ENCODE data around the gene IRF4. TPM values are rescaled to one million over a fixed set of nuclear protein-coding genes. Genes with fewer than 3 reads are reported as not detected.
A peak's percentile ranks its signal among the peaks of the same experiment; 100 is the strongest.

The IRF4 gene
- polyA plus RNA-seq, 1 experiment = not detected

- H3K4me3 ChIP-seq (ENCODE audit: low read depth, low read length) = no peak overlapping the region
- no peak for TF ChIP-seq CTCF (IDR thresholded peaks at IDR 0.05; ENCODE audit: low read depth, low read length)
Observed at GRCh38 chr6:392441-393390, 1.2 kb downstream of the IRF4 start.

GRCh38 chr6:393391-394221 is 2.1 kb downstream of the IRF4 start:
- Histone ChIP-seq H3K27me3 (ENCODE audit: control insufficient read depth, insufficient read depth, low read length) (peaks cover 67% of the 10 kb centered on the region), H3K9me3 (ENCODE audit: control insufficient read depth, insufficient read depth, low read length) (no peaks in the 10 kb centered on the region; the same call in 1 of the 2 replicates), H3K27ac (ENCODE audit: low read depth, low read length) (no peak overlapping the region), H3K4me3 (ENCODE audit: low read depth, low read length) (0 out of 2 replicates have a peak overlapping the region, but pooled peaks have one; percentile 10)
- CTCF ChIA-PET = no interaction called here
- POLR2A ChIA-PET = no interaction called here
- TF ChIP-seq CTCF (IDR thresholded peaks at IDR 0.05; ENCODE audit: low read depth, low read length) = no peak
- DNase-seq (ENCODE audit: low read depth, low spot score) = no peak

More at GRCh38 chr6:392441-393390, 1.2 kb downstream of the IRF4 start:
- Histone ChIP-seq H3K27ac (ENCODE audit: low read depth, low read length) (no peak overlapping the region), H3K27me3 (ENCODE audit: control insufficient read depth, insufficient read depth, low read length) (peaks cover 66% of the 10 kb centered on the region), H3K9me3 (ENCODE audit: control insufficient read depth, insufficient read depth, low read length) (no peaks in the 10 kb centered on the region; the same call in 1 of the 2 replicates)
- CTCF ChIA-PET = no interaction called here
- no peak for DNase-seq (ENCODE audit: low read depth, low spot score)
- POLR2A ChIA-PET = no interaction called here

GRCh38 chr6:394641-395289 is 3.2 kb downstream of the IRF4 start:
- POLR2A ChIA-PET = no interaction called here
- no peak for TF ChIP-seq CTCF (IDR thresholded peaks at IDR 0.05; ENCODE audit: low read depth, low read length)
- peaks cover 70% of the 10 kb centered on the region for H3K27me3 ChIP-seq (ENCODE audit: control insufficient read depth, insufficient read depth, low read length)
- H3K9me3 ChIP-seq (ENCODE audit: control insufficient read depth, insufficient read depth, low read length) = no peaks in the 10 kb centered on the region; the same call in 1 of the 2 replicates
- CTCF ChIA-PET = no interaction called here
- no peak for DNase-seq (ENCODE audit: low read depth, low spot score)
- no peak overlapping the region for H3K4me3 ChIP-seq (ENCODE audit: low read depth, low read length)
- H3K27ac ChIP-seq (ENCODE audit: low read depth, low read length) = no peak overlapping the region

GRCh38 chr6:395432-396125 is 4.0 kb downstream of the IRF4 start:
- Histone ChIP-seq H3K27ac (ENCODE audit: low read depth, low read length) (no peak overlapping the region), H3K9me3 (ENCODE audit: control insufficient read depth, insufficient read depth, low read length) (no peaks in the 10 kb centered on the region; the same call in 1 of the 2 replicates), H3K4me3 (ENCODE audit: low read depth, low read length) (no peak overlapping the region), H3K27me3 (ENCODE audit: control insufficient read depth, insufficient read depth, low read length) (peaks cover 67% of the 10 kb centered on the region)
- TF ChIP-seq CTCF (IDR thresholded peaks at IDR 0.05; ENCODE audit: low read depth, low read length) = no peak
- ChIA-PET POLR2A (no interaction called here), CTCF (no interaction called here)
- no peak for DNase-seq (ENCODE audit: low read depth, low spot score)
